HG03565 (cell line): ENCODE measurements around the gene C19orf12.
"Not testable (repeated sequence)": the region's sequence is repeated elsewhere in the genome, so short reads cannot be mapped to it uniquely, and the experiment has no call there.

ENCODE experiments used
- ATAC-seq: cut with Tn5 transposase; IDR thresholded peaks from one replicate; pipeline ENCODE4 v1.9.1; 2021; ENCODE audit warnings: mild to moderate bottlenecking, moderate library complexity; ENCODE audit not compliant: unreplicated experiment

The C19orf12 gene

DNA sequence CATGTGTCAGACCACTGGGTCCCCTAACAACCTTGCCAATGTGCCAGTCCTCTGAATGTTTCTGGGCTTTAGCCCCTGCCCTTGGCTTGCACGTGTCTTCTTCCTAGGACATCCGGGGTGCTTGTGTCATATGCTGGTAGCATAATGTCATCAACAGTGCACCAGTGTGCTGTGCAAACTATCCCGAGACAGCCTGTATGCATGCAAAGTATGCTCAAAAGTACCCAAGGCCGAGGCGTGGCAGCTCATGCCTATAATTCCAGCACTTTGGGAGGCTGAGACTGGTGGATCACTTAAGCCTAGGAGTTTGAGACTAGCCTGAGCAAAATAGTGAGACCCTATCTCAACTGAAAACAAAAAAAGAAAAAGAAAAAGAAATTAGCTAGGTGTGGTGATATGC lies 20.8 kb upstream of the C19orf12 start:
- ATAC-seq: no peak

DNA sequence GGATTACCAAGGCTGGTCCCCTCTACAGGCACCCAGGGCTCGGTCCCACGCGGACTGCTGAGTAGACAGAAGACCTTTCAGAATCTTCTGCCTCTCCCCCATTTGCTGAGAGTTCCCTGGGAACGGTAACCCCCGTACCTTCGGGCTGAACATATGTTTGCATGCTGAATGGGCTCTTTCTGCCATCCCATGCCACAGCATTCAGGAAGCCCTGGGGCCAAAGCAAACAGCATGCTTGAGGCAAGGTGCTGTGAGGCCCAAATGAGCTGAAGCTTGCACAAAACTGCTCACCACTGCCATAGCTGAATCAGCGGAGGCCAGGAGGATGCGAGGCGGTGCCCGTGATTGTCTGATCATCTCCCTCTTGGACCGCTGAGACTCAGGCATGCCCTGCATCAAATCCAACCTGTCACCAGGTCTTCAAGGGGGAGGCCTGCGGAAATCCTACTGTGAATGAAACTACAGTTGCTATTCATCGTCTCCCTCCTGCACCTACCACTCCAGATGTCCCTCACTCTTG lies 16.3 kb upstream of the C19orf12 start:
- no peak for ATAC-seq

- no peak for ATAC-seq
Observed at GRCh38 chr19:29727906-29728305, 12.8 kb upstream of the C19orf12 start.

DNA sequence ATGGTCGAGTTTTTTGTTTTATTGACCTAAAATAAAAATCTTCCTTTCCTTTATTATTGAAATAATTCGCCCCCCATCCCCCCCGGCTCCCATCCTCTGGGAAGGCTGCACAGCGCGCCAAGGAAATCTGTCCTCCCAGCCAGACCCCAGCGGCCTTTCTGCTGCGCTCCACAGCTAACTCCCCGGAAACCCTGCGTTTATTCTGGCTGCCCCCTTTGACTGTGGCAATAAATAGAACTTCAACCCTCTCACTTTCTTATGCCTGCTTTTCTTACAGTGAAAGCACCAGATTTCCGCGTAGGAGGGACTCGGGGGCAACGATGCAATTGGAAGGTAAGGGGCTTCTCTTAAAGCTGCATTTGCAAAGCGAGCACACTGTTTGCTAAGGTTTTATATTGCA lies 9.7 kb upstream of the C19orf12 start:
- no peak for ATAC-seq

DNA sequence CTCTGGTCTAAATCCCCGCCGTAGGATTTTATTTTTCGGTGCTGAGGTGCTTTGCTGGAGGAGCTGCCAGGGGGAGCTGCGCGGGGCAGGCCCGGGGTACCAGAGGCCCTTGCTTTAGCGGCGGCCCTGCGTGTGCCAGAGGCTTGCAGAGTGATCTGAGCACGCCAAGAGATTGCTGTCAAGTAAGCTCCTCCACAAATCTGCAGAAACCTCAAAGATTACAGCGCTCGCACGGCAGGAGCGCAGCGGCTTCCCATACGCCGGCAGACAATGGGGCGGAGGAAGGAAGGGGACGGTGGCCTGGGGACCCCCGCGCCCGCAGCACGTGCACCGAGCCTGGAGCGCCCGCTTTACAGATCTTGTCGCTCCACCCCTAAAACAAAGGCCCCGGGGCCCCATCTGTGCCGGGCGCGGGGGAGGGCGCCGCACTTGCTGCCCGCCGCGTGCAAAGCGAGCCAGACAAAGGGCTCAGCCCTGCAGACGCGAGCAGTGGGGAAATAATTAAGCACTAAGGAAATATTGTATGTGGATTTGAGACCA lies 9.1 kb upstream of the C19orf12 start:
- no peak for ATAC-seq

GRCh38 chr19:29717051-29717450 lies 2.0 kb upstream of the C19orf12 start:
- no peak for ATAC-seq

DNA sequence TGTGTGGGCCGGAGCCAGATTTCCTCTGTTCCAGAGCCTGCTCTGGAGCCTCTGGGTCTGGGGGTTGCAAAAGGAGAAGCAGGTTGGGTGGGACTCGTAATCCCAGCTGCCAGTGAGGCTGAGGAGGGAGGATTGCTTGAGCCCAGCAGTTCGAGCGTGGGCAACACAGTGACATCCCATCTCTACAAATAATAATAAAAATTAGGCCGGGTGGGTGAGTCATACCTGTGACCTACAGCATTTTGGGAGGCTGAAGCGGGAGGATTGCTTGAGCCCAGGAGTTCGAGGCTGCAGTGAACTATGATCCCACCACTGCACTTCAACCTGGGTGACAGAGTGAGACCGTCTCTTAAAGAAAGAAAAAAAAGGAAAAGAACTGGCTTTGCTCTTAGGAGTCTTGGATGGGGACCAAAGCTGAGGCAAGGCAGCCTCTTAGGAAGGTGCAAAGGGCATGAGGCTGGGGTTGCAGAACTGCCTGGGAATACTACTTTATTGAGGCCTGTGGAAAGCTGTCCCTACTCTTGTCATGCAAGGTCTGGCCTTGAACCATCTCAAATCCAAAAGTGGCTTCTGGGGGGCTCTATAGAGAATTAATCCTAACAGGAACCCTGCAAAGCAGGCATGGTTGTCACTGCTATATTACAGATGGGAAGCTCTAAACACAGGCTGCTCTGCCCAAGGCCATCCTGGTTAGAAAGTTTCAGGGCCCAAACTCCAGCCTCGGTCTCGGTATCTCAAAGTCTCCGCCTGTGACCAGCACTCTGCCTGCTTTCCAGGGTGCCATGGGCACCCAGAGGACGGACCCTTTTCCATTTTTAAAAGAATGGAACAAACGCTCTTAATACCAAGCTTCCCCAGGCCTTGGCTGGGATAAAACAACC lies 880 bp upstream of the C19orf12 start:
- ATAC-seq: no peak

DNA sequence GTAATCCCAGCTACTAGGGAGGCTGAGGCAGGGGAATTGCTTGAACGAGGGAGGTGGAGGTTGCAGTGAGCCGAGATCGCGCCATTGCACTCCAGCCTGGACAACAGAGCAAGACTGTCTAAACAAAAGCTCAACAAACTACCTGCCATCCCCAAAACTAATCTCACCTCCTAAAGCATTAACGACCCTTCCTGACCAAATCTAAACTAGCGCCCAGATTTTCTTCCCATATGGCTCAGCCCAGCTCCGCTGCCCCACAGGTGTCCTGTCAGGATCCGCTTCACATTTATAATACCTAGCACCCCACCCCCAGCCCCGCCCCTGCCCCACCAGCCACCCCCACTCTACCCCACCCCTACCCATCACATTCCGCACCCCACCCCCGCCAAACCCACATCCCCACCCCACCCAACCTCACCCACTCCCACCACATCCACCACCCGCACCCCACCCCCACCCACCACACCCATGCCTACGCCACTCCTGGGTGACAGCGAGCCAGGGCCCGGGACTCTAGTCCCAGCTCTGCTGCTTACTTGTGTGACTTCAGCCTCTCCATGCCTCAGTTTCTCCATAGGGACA lies 599 bp downstream of the C19orf12 start:
- ATAC-seq: no peak

GRCh38 chr19:29712744-29713516 lies 2.1 kb downstream of the C19orf12 start:
- ATAC-seq: no peak

- ATAC-seq: no peak
Observed at GRCh38 chr19:29711584-29712132, 3.4 kb downstream of the C19orf12 start.

- not testable (repeated sequence) for ATAC-seq
Observed at GRCh38 chr19:29709440-29709798, 5.6 kb downstream of the C19orf12 start.

DNA sequence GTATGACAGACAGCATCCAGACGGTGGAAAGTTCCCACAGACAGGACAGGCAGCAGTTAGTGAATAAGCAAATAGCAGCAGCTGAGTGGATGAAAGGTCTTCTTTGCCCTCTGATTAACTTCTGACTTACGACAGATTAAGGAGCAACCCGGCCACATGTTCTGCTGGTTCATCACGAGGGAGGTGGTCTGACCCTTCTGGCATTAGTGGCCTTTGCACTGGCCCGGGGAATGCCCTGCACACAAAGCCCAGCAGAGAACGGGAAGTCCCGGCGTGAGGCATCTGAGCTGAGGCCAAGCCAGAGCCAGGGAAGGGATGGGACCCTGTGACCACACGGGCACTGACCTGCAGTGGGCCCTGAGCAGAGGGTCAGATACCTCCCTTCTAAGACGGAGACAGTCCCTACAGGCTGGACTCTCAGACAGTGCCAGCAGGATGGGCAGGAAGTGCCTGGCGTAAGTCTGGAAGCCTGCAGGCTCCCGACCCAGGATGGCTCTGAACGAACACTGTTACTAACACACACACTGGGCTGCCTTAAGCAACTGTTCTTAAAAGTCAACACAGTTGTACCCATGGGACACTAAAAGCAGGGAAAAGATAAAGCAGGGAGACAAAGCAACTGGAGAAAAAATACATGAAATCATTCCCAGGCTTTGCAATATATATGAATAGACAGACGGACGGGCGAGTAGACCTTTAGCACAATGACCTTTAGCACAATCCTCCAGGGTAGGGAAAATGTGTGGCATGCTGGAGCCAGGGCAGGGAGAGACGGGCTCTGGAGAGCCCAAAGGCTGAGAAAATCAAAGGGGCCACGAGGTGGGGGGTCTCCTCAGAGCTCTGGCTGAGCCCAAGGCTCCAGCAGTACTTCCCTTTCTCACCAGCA lies 6.3 kb downstream of the C19orf12 start:
- no peak for ATAC-seq

GRCh38 chr19:29706635-29707034 lies 8.4 kb downstream of the C19orf12 start:
- ATAC-seq: no peak

GRCh38 chr19:29705706-29706105 lies 9.4 kb downstream of the C19orf12 start:
- no peak for ATAC-seq

DNA sequence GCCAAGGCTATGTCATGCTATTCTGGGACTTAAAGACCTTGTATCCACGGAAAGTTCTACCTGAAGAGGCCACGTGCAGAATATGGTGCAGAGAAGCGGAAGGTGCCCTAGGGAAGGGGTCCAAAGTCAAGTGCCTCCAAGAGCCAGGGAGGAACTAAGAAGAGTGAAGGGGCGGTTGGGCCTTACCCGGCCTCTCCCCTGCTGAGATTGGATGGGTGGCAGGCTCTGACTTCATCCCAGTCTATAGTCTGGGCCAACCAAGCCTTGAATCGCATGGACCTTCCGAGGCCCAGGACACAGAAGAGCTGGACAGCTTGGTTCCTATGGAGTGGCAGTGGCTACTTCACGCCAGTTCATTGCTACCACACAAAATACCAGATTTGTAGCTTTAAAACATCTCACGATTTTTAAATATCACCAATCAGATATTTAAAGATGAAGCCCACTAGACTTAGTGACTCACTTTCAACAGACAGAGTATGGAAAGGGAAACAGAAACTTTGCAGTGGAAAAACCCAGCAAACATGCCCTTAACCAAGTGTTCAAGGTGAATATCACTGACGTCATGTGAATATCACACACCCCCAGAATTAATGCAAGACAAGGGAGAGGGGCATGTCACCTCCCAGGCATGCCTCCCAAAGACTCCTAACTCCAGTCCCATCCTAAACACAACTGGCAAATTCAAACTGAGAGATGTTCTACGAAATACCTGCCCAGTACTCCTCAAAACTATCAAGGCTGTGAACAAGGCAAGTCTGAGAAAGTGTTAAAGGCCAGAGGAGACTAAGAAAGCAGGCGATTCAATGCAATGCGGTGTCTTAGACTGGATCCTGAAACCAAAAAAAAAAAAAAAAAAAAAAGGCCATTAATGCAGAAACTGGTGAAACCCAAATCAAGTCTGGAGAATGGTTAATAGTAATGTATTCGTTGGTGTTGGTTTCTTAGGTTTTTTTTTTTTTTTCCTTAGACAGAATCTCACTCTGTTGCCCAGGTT lies 10.2 kb downstream of the C19orf12 start:
- ATAC-seq: peak; percentile 65

- no peak for ATAC-seq
Observed at GRCh38 chr19:29702963-29703320, 12.1 kb downstream of the C19orf12 start.

GRCh38 chr19:29702161-29702962 lies 12.7 kb downstream of the C19orf12 start:
- ATAC-seq: no peak

- no peak for ATAC-seq
Observed at GRCh38 chr19:29700498-29700897, 14.6 kb downstream of the C19orf12 start.
